Stimulated activated CD4-positive, alpha-beta T cell treated with anti-CD3 and anti-CD28 coated beads, Interleukin-2, amount 100 ng/mL, for 24 hours (primary cell): ENCODE data around the gene PPP1R1A.

ENCODE experiments used
- DNase-seq, 2 donors: peaks; one replicate each; pipeline ENCODE4 v3.0.0-alpha.2; 2020

The PPP1R1A gene

GRCh38 chr12:54603173-54603814, 14.8 kb upstream of the PPP1R1A start:
- peak; percentile 69 for DNase-seq

GRCh38 chr12:54602661-54603060, 14.2 kb upstream of the PPP1R1A start:
- no peak for DNase-seq

GRCh38 chr12:54601841-54602240, 13.4 kb upstream of the PPP1R1A start:
- no peak for DNase-seq

GRCh38 chr12:54598970-54599369, 10.5 kb upstream of the PPP1R1A start:
- DNase-seq = no peak

GRCh38 chr12:54596526-54596946, 8.1 kb upstream of the PPP1R1A start:
- DNase-seq = peak; percentile 69 to 72

- DNase-seq = no peak
Measured at GRCh38 chr12:54595471-54595870, 7.0 kb upstream of the PPP1R1A start.

- no peak for DNase-seq
Measured at GRCh38 chr12:54593725-54594124, 5.3 kb upstream of the PPP1R1A start.

- DNase-seq = no peak
Measured at GRCh38 chr12:54593135-54593534, 4.7 kb upstream of the PPP1R1A start.

GRCh38 chr12:54592316-54592715, 3.9 kb upstream of the PPP1R1A start:
- DNase-seq = no peak

- no peak for DNase-seq
Measured at GRCh38 chr12:54590978-54591591, 2.6 kb upstream of the PPP1R1A start.

GRCh38 chr12:54589964-54590363, 1.5 kb upstream of the PPP1R1A start:
- no peak for DNase-seq

- no peak for DNase-seq
Measured at GRCh38 chr12:54588890-54589267, 420 bp upstream of the PPP1R1A start.

GRCh38 chr12:54587315-54587873, 1.1 kb downstream of the PPP1R1A start:
- no peak for DNase-seq

GRCh38 chr12:54586620-54587019, 1.8 kb downstream of the PPP1R1A start:
- DNase-seq = no peak

- no peak for DNase-seq
Measured at GRCh38 chr12:54585243-54585642, 3.2 kb downstream of the PPP1R1A start.

GRCh38 chr12:54584128-54584527, 4.3 kb downstream of the PPP1R1A start:
- no peak for DNase-seq

GRCh38 chr12:54583726-54584125, 4.7 kb downstream of the PPP1R1A start:
- no peak for DNase-seq

GRCh38 chr12:54581412-54581811, 7.0 kb downstream of the PPP1R1A start:
- DNase-seq = no peak

- peak; percentile 92 to 93 for DNase-seq
Measured at GRCh38 chr12:54579696-54580333, 8.6 kb downstream of the PPP1R1A start.

- no peak for DNase-seq
Measured at GRCh38 chr12:54579258-54579657, 9.2 kb downstream of the PPP1R1A start.

GRCh38 chr12:54578778-54579177, 9.7 kb downstream of the PPP1R1A start:
- DNase-seq = no peak

- DNase-seq = no peak
Measured at GRCh38 chr12:54572881-54573280, 15.6 kb downstream of the PPP1R1A start.

- DNase-seq = no peak
Measured at GRCh38 chr12:54571193-54572188, 17.0 kb downstream of the PPP1R1A start.
